Body of pancreas (tissue), 4 donors: ENCODE measurements around the gene TTC16. TPM values are rescaled to one million over a fixed set of nuclear protein-coding genes. Genes with fewer than 3 reads are reported as not detected.
"Not testable (repeated sequence)": the region's sequence is repeated elsewhere in the genome, so short reads cannot be mapped to it uniquely, and the experiment has no call there.

Source experiments
- ATAC-seq: fragments of 150-250 bp; one replicate; pipeline ENCODE4 v1.9.1; 2016
- DNase-seq, 4 donors: peaks; one replicate each; pipeline ENCODE4 v3.0.0-alpha.2; 2019
- H3K27ac ChIP-seq, 4 donors: fragments of 200-600 bp; sonication (generic); 1 replicate in 3 of 4; 2 replicates in 1 of 4; pipeline versions ENCODE4 v1.5.1 to v1.6.1; 2016 to 2019; ENCODE audit warnings: mild to moderate bottlenecking in 1 of 4, mixed read lengths in 1 of 4, moderate library complexity in 1 of 4
- H3K27me3 ChIP-seq, 2 donors: fragments of 200-600 bp; sonication (generic); one replicate each; pipeline ENCODE4 v1.6.0; 2016; ENCODE audit warnings: mild to moderate bottlenecking in 1 of 2
- H3K36me3 ChIP-seq, 2 donors: fragments of 200-600 bp; sonication (generic); replicated peaks in 1 of 2; 2 replicates each; pipeline ENCODE4 v1.5.1; 2016; ENCODE audit warnings: low read depth in 2 of 2; ENCODE audit not compliant: insufficient read depth in 1 of 2
- H3K4me1 ChIP-seq: fragments of 200-600 bp; sonication (generic); one replicate; pipeline ENCODE4 v1.6.0; 2016
- H3K4me3 ChIP-seq, 2 donors: fragments of 200-600 bp; sonication (generic); 1 replicate in 1 of 2; 2 replicates in 1 of 2; pipeline ENCODE4 v1.5.1; 2016 to 2019
- H3K9me3 ChIP-seq, 3 donors: fragments of 200-600 bp; sonication (generic); 1 replicate in 2 of 3; 2 replicates in 1 of 3; pipeline ENCODE4 v1.5.1; 2016
- POLR2A ChIP-seq, 3 donors: fragments of 450-650 bp; IDR thresholded peaks; one replicate each; pipeline ENCODE4 v1.6.1; 2016; ENCODE audit warnings: antibody characterized with exemption in 3 of 3, mild to moderate bottlenecking in 2 of 3
- WGBS, 2 donors: methylation state at CpG; one replicate each; pipeline ENCODE4 v1.1.5; 2017; 5-methylcytosine and 5-hydroxymethylcytosine counted together
- intact Hi-C: fragments of 100-400 bp; cut with DNase I; formaldehyde crosslinking; loops from one replicate; pipeline ENCODE4 v1.15.1; 2023
- total RNA-seq, 2 donors: library from RNA; depleted of rRNA; stranded (reverse); fragments of >200 nt; gene quantifications; one replicate each; pipeline ENCODE4 v1.1.0, GENCODE V29; 2016
- TF ChIP-seq, protein P1 (sequence below), 7 experiments: fragments of 450-650 bp in 4 of 7; fragments of 200-600 bp in 3 of 7; sonication (generic) in 3 of 7; IDR thresholded peaks; one replicate each; pipeline ENCODE4 v1.5.1; 2016 to 2019; ENCODE audit warnings: antibody characterized with exemption in 7 of 7

TTC16 gene
- total RNA-seq, 2 donors from 2014 or later: under 0.01 to 0.52 TPM

DNA sequence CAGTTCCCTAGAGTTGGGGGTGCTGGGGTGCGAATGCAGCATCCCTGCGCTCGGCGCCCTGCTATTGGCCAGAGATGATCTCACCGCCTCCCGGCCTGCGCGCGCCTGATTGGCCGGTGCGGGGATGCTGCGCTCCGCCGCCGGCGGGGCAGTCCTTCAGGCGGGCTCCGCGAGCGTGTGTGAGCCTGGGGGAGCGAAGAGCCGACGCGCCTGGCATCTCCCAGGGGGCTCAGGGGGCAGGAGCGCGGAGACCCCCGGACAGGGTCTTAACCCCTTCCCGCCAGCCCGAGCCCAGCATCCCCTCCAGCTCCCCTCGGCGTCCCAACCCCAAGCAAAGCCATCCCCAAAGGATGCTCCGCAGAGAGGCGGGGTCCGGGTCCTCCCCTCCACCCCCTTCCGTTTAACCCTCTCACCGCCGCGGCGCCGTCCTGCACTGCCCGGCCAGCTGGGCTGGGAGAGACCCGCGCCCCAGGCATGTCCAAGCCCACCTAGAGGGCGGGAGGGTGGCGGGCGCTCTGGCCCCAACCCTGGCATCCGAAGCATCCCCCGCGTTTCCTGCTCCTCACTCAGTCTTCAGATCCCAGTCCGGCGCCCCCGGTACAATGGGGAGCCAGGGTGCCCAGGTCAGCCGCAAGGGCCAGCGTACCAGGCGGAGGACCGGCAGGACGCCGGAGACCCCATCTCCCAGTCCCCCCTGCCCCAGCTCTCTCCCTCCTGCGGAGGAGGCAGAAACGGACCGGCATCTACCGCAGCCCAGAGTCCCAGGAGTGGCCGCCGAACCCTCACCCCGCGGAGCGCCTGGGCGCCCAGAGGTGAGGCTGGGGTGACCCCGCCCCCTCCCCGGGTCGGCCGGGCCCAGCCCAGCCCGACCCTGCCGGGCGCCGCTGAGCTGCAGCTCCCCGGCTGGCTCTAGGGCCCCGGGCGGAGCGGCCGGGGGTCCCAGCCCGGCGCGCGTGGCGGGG is 38.5 kb downstream of the TTC16 start:
- Histone ChIP-seq H3K9me3 (no peaks in the 10 kb centered on the region), H3K4me3 (no peak overlapping the region), H3K27me3 (peaks cover 0 to 15% of the 10 kb centered on the region in 2 donors), H3K36me3 (no peaks in the 10 kb centered on the region), H3K27ac (no peak overlapping the region), H3K4me1 (peaks cover 7% of the 10 kb centered on the region)
- TF ChIP-seq, protein P1, sequence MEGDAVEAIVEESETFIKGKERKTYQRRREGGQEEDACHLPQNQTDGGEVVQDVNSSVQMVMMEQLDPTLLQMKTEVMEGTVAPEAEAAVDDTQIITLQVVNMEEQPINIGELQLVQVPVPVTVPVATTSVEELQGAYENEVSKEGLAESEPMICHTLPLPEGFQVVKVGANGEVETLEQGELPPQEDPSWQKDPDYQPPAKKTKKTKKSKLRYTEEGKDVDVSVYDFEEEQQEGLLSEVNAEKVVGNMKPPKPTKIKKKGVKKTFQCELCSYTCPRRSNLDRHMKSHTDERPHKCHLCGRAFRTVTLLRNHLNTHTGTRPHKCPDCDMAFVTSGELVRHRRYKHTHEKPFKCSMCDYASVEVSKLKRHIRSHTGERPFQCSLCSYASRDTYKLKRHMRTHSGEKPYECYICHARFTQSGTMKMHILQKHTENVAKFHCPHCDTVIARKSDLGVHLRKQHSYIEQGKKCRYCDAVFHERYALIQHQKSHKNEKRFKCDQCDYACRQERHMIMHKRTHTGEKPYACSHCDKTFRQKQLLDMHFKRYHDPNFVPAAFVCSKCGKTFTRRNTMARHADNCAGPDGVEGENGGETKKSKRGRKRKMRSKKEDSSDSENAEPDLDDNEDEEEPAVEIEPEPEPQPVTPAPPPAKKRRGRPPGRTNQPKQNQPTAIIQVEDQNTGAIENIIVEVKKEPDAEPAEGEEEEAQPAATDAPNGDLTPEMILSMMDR (IDR thresholded peaks at IDR 0.05): no peak
- TF ChIP-seq POLR2A (IDR thresholded peaks at IDR 0.05): no peak
- DNase-seq (no peak), ATAC-seq (peak; percentile 27)
- 11 to 14% methylated on average over 15 to 80 of the region's 86 CpGs for WGBS, 2 donors
- intact Hi-C loops: no loop called here

DNA sequence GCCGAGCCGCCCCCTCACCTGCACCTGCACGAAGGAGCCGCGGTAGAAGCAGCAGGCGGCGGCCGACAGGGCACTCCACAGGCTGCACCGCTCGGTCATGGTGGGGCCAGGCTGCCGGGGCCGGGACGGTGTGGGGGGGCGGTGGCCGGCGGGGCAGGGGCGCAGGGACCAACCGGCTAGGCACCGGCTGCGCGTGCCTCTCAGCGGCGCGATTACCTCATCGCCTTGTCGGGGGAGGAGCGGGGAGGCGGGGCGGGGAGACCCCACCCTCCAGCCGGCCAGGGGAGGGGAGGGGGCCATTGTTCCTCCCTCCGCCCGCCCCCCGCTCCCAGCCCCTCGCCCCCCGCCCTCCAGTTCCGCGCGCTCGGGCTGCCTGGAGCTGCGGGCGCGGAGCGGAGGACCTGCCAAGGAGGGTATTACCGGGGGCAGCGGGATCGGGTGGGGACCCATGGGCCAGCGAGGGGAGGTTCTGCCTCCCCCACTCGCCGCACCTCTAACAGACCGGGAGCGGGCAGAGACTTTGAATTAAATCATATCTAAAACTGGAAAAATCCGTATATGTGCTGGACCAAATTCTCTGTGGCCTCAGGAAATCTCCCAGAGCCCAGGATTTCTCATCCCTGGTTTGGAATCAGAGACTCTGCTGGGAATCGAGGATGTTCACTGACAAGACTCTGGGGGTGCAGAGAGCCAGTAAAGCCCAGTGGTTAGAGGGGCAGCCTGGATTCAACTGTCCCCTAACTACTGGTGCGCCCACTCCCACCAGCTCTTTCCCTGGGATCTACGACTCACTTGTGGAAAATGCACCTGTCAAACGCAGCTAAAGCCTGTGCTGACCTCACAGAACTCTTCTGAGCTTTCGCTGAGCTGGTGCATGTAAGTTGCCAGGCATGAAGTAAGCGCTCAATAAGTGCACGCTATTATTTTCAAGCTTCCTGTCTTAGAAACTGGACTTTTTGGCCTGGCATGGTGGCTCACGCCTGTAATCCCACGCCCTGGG is 39.5 kb downstream of the TTC16 start:
- ATAC-seq (peak; percentile 25), DNase-seq (no peak)
- 17 to 61% methylated on average over 9 to 49 of the region's 61 CpGs for WGBS, 2 donors
- no peak for TF ChIP-seq POLR2A (IDR thresholded peaks at IDR 0.05)
- TF ChIP-seq, protein P1 (IDR thresholded peaks at IDR 0.05): no peak
- Histone ChIP-seq H3K4me3 (no peak overlapping the region), H3K36me3 (no peaks in the 10 kb centered on the region), H3K27ac (no peak overlapping the region), H3K9me3 (no peaks in the 10 kb centered on the region), H3K27me3 (peaks cover 0 to 15% of the 10 kb centered on the region in 2 donors), H3K4me1 (peaks cover 7% of the 10 kb centered on the region)
- intact Hi-C loops: no loop called here

DNA sequence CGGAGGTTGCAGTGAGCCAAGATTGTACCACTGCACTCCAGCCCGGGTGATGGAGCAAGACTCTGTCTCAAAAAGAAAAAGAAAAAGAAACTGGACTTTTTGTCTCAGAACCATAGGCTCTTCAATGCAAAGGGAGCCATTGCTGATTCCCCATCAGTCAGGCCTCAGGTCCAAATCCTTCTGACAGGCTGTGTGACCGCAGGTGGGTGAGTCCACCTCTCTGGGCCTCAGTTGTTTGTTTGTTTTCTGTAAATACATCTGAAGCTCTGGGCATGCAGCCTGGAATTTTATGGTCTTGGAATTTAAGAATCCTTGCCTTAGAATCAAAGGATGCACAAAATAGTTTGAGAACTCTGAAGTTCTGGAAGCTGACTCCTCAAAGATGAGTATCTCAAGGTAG is 40.4 kb downstream of the TTC16 start:
- H3K36me3 ChIP-seq: no peaks in the 10 kb centered on the region
- no peak overlapping the region for H3K4me3 ChIP-seq
- intact Hi-C loops: no loop called here
- no peak overlapping the region for H3K27ac ChIP-seq
- peaks cover 0 to 15% of the 10 kb centered on the region in 2 donors for H3K27me3 ChIP-seq
- TF ChIP-seq, protein P1 (IDR thresholded peaks at IDR 0.05): no peak
- TF ChIP-seq POLR2A (IDR thresholded peaks at IDR 0.05): no peak
- DNase-seq: no peak
- ATAC-seq: no peak
- WGBS, 2 donors: 81 to 86% methylated on average over 3 of the region's 3 CpGs
- H3K9me3 ChIP-seq: no peaks in the 10 kb centered on the region
- peaks cover 7% of the 10 kb centered on the region for H3K4me1 ChIP-seq

DNA sequence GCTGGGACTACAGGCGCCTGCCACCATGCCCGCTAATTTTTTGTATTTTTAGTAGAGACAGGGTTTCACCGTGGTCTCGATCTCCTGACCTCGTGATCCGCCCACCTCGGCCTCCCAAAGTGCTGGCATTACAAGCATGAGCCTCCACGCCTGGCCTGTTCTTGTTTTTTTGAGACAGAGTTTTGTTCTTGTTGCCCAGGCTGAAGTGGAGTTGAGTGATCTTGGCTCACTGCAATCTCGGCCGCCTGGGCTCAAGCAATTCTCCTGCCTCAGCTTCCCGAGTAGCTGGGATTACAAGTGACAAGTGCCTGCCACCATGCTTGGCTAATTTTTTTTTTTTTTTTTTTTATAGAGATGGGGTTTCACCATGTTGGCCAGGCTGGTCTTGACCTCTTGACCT is 40.9 kb downstream of the TTC16 start:
- H3K27me3 ChIP-seq: peaks cover 0 to 15% of the 10 kb centered on the region in 2 donors
- intact Hi-C loops, H3K27ac ChIP-seq, H3K36me3 ChIP-seq, DNase-seq, H3K4me1 ChIP-seq, H3K4me3 ChIP-seq, H3K9me3 ChIP-seq, ATAC-seq: not testable (repeated sequence)
- 69 to 71% methylated on average over 11 of the region's 11 CpGs for WGBS, 2 donors

DNA sequence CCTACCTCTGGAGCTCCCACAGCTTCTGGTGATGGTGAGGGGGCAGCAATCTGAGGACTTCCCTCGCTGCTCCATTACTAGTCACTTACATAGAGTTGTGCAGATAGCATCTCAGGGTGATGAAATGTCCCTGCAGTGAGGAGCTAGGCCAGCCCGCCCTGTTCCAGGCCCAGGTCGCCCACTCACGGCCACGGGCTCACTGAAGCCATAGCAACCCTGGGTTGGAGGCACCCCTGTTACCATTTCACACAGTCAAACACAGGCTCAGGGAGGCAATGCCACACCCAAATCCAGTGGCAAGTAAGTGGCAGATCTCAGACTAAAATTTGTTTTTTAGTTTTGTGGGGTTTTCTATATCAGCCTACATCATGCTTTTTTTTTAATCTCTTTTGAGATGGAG is 43.0 kb downstream of the TTC16 start:
- TF ChIP-seq POLR2A (IDR thresholded peaks at IDR 0.05): no peak
- TF ChIP-seq, protein P1 (IDR thresholded peaks at IDR 0.05): no peak
- H3K27me3 ChIP-seq: peaks cover 0 to 11% of the 10 kb centered on the region in 2 donors
- 75 to 95% methylated on average over 4 to 5 of the region's 5 CpGs for WGBS, 2 donors
- no peak for DNase-seq
- no peaks in the 10 kb centered on the region for H3K9me3 ChIP-seq
- no peaks in the 10 kb centered on the region for H3K36me3 ChIP-seq
- ATAC-seq: no peak
- peaks cover 7% of the 10 kb centered on the region for H3K4me1 ChIP-seq
- no peak overlapping the region for H3K4me3 ChIP-seq
- intact Hi-C loops: no loop called here
- no peak overlapping the region for H3K27ac ChIP-seq
